ENCODE data around the gene ATPAF1.

The ATPAF1 gene

DNA sequence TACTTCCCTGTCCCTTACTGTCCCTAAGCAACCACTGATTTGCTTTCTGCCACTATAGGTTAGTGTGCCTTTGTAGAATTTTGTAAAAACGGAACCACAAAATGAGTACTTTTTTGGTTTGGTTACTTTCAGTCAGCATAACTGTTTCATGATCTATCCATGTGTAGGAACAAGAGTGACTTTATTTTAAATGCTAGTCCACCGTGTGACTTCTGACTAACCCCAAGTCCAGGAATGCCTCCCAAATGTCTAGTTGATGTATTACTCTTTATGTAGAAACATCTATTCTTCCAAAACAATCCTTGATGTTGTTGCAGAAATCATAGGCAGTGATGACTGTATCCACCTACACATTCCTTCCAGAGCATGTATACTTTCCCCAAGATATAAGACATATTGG is 21.3 kb downstream of the ATPAF1 start:
- no peak for DNase-seq

DNA sequence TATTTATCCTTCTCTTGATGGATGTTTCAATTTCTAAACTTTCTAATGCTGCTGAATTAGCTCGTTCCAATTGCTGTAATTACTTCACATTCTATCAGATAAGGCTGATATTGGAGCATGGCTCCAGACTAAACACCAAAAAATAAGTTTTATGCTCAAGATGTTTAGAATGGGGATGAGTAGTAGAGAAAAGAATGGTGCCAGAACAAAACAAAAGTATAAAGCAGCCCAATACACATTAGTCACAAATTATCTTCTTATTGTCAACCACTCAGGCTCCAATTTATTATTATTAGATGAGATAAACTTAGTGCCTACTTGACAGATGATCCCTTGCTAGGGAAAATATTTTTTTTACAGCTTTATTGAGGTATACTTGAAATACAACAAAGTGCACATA is 21.8 kb downstream of the ATPAF1 start:
- DNase-seq: no peak

DNA sequence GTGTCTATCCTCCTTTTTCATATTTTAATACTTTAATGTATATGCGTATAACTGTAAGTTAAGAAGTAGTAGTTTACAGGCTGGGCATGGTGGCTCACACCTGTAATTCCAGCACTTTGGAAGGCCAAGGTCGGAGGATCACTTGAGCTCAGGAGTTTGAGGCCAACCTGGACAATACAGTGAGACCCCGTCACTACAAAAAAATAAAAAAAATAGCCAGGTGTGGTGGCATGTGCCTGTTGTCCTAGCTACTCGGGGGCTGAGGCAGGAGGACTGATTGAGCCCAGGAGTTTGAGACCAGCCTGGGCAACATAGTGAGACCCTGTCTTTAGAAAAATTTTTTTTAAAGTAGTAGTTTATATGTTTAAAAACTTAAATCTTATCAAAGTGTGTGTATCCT is 22.3 kb downstream of the ATPAF1 start:
- DNase-seq: no peak

DNA sequence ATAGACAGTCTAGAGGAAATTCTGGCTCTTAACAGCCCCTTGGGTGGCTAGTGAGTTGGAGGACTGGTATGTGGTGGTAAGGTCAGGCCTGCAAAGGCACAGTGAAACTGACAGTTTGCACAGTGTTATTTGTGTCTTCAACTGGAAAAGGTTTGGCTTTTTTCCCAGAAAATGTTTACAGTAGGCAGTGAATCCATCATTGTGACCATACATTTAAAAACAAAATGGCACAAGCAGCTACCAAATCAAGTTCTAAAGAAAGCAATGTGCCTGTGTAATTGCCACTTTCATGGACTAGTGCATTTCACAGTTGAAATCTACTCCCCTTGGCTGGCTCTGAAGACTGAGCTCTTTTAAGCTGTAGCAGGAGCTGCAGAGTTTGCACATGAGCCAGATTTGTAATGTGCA is 24.8 kb downstream of the ATPAF1 start:
- DNase-seq: peak; percentile 96

DNA sequence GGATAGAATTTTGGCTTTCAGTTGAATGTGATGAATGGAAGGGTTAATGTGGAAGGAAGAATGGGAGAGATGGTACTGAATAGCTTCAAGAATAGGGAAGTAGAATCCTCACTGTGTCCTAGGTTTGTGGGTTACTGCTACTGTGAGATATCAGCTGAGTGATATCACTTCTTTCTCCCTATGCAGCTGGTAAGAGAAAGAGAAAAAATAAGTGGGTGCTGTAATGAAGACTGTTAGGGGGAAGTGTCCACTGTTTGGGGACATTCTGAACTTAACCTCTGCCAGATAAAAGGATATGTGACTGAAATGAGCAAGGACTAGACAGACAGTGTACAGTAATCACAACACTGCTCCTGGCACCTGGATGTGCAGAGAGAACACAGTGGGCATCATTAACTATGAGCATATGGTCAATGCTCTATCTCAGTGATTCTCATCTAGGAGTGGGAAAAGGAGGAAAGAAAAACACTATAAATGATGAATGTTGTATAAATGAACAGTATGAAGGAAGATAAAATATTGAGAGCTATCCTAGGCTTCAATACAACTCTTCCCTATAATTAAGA is 26.0 kb downstream of the ATPAF1 start:
- no peak for DNase-seq

DNA sequence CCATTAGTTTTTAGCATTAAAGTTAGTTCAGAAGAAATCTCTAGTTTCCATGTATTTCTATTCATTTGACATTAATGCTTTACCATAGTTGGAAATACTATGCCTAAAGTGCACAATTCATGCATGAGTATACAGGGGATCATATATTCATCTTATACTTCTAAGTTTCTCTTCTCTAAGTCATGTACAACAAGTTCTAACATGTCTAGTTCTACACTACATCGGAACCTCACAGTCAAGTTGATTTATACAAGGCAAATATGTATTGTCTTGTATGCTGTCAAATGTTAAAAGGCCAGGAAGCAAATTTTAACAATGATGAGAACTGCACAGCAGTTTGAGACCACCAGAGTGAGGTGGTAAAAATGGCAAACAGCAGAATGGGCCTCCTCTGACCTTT is 28.6 kb downstream of the ATPAF1 start:
- DNase-seq: no peak

DNA sequence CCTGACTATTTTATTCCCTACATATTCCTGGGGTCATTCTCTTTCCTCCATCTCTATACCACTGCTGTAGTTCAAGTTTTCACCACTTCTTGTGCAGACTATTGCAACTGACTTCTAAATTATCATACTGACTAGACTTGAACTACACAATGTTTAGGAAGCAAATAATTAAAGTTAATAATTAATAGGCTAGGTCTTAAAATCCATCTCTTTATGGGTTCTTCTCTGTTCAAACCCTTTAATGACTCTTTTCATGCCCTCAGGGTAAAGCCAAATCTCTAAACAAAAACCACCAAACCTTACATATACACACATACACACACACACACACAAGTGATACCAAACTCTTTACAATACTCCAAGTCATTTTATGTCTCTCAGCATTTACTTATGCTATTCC is 29.2 kb downstream of the ATPAF1 start:
- no peak for DNase-seq

DNA sequence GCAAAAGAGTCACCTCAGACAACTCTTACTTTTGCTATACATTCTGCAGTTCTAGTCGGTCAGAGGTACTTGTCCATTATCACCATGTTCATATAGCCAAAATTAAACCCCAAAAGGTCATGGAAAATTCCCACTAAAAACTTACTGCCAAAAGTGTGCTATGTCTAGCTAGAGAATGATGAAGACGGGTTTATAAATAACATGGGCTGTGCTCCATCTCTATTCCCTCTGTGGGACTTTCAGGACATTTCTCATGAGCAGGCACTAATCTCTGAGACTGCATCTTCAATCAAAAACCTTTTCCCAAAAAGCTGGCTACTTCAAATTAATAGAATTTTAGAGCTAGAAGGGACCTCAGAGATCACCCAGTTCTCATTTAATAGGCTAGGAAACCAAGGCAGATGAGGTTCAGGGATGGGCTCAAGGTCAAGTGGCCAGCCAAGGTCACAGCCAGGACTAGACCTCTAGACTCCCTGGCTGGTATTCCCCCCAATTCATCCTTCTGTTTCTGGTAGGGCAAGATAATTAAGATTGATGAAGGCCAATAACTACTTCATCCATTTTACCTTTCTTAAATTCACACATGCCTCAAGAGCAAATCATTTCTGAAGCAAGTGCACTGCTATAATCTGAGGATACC is 30.6 kb downstream of the ATPAF1 start:
- DNase-seq: no peak

DNA sequence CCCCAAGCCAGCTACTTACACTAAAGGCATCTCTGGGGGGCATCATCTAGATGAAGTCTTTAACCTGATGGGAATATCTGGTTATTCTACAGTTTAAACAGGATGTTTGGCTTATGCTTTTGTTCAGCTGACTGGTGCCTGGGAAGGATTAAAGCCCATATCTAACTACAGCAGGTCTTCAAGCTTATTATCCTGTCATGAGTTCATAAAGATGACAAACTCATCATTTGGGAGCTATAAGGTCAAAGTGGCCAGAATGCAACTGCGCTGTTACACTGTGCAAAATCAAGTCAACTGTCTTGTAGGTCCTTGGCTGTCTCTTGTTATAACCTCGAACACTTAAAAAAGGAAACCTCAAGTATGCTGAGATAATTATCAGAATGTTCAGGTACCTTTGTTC is 33.0 kb downstream of the ATPAF1 start:
- no peak for DNase-seq

DNA sequence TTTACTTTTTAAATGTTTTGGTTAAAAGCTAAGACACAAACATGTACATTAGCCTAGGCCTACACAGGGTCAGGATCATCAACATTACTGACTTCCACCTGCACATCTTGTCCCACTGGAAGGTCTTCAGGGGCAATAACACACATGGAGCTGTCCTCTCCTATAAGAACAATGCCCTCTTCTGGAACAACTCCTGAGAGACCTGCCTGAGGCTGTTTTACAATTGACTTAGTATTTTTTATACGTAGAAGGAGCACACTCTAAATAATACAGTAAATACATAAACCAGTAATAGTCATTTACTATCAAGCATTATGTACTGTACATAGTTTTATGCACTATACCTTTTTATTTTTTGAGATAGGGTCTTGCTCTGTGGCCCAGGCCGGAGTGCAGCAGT is 37.4 kb downstream of the ATPAF1 start:
- no peak for DNase-seq

DNA sequence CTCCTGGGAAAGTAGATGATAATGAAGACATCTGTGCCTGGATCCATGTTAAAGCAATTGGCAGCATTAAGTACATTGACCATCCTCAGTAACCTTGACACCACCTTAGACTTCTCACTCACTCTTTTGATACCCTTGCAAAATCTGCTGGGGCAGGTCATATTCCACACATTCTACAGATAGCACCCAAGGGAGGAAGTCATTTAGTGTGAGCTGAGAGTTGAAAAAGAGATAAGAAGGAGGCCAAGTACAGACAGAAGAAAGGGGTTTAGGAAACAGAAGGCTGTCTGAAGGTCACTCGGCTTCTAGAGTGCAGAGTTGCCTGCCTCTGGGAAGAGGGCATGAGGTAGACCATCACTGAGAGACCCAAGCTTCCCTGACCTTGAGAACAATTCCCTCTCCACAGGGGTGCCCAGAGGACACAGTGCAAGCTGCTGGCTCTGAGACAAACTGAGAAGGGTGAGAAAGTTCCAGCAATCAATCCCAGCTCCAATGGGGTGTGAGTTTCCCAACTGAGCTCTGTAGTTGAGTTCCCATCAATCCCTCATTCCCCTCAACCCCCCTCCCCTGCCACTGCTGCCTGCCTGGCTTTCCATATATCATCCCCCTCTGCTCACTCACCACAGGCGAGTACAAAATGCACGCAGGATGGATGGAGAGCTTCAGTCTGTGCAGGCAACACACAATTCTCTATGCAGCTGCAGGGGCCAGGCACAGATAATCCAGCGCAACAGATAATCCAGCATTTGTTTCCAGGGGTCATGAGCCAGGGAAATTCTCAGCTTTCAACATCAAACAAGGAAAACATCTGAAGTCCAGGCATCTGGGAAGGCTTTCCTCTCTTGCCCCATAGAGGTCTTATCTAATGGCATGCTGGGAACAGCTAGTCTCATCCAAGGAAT is 44.2 kb downstream of the ATPAF1 start:
- no peak for DNase-seq

DNA sequence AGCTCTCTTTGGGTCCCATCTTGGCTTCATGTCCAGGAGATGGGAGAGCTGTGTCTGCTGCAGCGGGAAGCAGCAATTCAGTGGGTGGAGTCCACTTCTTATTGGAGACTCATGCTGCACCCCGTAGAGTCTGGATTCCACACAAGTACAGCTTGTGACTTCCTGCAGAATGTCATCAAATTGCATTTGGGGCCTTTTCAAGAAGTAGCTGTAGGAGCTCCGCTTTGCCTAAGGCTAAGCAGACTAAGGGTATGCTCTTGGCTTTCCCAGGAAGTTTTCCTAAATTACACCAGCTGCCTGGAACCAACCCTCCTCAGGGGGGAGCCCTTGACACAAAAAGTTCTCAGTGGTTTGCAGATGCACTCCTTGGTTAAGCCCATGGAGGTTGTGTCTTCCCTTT is 45.8 kb downstream of the ATPAF1 start:
- peak; percentile 27 for DNase-seq

DNA sequence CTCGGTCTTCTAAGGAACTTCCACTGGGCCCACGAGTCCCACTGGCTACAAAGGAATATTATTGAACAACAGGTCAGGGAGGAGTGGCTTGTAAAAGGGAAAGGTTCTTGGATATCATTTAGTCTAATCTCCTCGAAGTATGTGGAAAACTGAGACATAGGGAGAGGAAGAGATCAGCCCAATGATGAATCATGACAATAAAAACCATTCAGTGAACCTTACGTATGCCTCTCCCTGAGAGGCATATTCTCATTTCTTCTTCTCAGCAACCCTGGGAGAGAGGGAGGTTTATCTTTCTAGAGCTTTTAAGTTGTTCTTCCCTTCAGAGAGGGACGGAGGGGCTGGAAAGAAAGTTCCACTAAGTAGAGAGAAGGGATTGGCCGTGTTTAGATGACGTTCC is 46.2 kb downstream of the ATPAF1 start:
- DNase-seq: no peak

DNA sequence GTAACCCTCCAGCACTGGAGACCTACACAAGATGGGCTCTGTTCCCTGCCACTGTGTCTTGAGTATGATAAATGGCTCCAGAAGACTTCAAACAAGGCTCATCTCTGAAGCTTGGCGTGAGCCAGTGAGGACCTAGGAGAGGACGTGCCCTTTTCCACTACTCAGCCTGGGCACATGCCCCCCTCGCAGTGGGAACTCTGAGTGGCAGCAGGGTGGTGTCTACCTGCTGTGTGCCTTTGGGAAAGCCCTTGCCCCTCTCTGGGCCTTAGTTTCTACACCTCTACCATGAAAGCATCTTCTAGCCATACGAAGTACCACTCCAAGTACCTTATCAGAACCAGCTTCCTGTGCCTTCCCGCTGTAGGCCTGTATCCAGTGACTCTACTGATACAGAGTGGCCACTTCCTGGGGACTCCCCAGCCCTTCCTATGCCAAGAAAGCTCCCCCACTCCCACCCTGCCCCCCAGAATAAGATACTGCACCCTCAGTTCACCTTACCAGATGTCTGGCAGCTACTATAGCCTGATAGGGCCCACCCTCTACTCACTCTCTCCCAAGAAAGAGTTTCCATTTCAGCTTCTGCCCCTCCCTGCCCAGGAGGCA is 48.4 kb downstream of the ATPAF1 start:
- DNase-seq: no peak

DNA sequence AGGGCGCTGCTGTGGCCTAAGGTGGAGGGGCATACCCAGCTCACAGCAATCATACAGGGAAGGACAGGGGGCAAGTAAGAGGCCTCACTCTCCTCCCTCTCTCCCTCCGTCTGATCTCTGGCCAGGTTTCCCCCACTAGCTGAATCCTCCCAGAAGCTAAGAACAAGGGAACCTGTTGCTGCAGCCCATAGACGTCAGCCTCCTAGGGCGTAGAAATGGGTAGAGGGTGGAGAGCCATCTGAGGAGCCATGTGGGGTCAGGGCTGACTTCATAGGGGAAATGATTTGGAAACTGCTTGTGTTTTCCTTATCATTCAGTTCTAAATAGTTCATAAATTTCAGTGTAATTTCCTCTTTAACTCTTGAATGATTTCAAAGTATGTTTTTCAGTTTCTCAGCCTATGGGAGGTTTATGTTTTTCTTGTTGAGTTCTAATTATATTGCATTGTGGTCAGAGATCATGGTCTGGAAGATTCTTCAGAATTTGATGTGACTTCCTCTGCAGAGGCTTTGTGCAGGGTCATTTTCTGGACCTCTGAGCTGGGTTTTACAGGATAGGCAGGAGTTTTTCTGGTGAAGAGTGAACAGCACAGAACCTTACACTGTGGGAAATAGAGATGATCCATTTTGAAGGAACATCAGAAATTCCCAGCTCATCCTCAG is 49.3 kb downstream of the ATPAF1 start:
- no peak for DNase-seq

DNA sequence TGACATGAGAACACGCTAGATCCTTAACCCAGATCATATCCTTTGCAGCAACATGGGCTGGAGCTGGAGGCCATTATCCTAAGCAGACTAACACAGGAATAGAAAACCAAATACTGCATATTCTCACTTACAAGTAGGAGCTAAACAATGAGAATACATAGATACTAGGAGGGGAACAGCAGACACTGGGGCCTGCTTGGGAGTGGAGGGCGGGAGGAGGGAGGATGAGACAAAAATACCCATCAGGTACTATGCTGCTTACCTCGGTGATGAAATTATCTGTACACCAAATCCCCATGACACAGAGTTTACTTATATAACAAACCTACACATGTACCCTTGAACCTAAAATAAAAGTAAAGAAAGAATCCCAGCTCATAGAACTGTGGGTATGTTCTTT is 50.3 kb downstream of the ATPAF1 start:
- DNase-seq: no peak

DNA sequence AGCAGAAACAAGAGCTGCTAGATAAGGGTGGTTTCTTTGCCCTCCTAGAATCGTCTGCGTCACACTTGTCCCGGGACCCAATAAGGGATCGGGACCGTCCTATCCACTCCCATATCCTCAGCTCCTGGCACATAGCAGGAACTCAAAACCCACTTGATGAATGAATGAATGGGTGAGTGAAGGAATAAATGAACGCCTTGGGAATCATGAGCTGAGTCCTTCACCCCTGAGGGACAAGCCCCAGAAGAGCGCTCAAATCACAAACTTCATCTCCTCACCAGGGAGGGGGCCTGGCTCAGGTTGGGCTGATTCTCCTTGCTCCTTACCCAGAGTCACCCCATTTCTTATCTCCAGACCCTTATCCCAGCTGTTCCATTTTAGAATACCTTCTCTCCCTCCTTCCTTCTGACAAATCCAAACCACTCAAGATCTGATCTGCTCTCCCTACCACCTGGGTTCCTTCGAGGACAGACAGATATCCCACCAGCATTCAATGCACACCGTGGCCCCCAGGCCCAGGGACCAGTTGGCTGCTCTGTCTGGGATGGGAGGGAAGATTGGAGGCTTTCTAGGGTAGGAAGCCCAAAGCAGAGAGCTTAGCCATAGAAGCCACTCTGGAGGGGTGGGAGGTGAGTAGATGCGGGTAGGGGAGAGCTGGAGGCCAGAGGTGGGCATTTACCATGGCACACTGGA is 50.9 kb downstream of the ATPAF1 start:
- no peak for DNase-seq

DNA sequence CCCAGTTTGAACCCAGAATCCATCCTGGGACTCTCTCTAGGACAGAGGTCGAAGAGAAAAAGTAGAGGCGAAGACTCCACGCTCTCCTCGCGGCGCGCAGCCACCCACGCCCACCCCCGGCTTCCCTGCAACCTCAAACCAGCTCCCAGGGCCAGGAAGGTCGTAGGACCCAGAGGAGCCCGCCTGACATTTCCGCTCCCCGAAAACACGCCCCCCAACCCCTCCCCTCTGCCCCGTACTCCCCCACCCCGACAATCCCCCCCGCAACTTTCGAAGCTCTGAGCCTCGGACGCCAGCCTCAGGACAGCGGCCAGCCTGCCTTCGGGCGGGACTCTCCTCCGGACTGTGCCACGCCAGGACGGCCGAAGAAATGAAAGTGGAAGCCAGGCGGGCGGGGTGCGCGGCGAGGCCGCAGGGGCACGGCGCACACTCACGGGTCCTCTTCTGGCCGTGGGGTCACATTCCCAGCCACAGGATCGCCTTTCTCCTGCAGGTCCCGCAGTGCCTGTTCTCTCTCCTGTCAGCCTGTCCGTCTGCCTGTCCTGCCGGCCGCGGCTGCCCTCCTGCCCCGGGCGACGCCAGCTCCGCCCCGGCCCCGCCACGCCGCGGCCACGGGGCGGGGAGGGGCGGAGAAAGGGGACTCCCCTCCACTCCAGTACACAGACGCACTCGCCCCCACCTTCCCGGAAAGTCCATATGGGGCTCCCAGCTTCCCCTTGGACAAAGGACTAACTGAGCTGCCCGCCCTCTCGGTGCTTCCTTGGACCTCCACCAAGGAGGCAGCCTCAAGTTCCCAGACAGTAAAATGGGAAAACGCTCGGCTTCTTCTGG is 51.7 kb downstream of the ATPAF1 start, which contains the start of gene MOB3C:
Gene MOB3C, minus strand, starts transcription at position 535 of the 831 bp plus-strand sequence. CDS start 3,490 bp downstream, outside the sequence.
- peak; percentile 37 for DNase-seq

DNA sequence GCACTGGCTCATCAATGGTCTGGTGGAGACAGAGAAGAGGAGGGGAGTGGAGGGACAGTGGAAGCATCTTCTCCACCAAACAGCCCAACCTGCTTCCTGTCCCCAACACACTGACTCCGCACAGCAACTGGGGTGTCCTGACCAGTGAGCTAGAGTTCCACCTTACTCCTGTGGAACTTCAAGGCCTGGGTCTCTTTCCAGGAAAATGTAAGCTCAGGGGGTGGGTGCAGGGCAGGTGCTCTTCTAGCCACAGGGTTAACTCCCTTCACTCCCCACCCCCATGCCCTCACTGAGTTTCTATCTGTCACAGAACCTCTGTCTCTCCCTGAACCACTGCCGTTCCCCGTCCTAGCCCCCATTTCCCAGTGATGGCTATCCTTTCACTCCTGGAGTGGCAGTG is 52.4 kb downstream of the ATPAF1 start:
- no peak for DNase-seq

DNA sequence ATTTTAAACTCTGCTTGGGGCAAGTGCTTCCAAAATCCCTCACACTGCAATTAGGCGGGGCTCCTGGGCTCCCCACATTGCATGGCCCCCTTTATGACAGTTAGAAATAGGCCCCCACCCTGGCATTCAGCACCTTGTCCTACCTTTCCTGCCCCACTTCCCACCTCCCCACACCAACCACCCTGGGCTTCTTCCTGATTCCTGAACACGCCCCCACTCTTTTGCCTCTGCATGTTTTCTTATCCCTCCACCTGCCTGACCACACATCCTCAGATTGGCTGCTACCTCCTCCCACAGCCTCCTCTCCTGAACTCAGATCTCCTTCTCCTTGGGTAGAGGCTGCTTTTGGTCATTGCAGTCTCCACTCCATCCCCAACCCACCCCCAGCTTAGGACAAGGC is 53.1 kb downstream of the ATPAF1 start:
- DNase-seq: no peak

DNA sequence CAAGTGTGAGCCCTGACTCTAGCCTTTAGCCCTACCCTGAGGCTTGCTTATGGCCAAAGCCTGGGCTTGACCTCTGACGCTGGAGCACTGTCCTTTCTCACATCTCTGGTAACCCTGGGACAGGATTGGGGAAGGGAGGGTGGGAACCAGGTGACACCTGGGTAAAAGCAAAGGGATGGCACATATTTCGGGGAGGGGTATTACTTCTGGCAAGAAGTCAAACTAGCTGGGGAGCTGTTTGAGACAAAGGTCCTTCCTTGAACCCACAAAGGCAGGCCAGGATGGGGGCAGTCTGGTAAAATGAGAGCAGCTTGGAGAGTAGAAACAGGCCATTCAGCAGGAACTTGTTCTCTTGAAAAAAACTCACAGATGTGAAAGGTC is 53.6 kb downstream of the ATPAF1 start:
- no peak for DNase-seq

All from NCI-H345 (cell line).